ENCODE data around the gene PCNT.

Gene PCNT

GRCh38 chr21:46482846-46483231 is 158.9 kb downstream of the PCNT start:
- TF ChIP-seq CTCF (IDR thresholded peaks at IDR 0.05; ENCODE audit: extremely low read depth, missing control alignments) = no peak
- DNase-seq (ENCODE audit: low spot score) = no peak

GRCh38 chr21:46483300-46484295 is 159.6 kb downstream of the PCNT start:
- no peak for DNase-seq (ENCODE audit: low spot score)

GRCh38 chr21:46486481-46487126 is 162.6 kb downstream of the PCNT start:
- no peak for TF ChIP-seq CTCF (IDR thresholded peaks at IDR 0.05; ENCODE audit: extremely low read depth, missing control alignments)
- no peak for DNase-seq (ENCODE audit: low spot score)

More at GRCh38 chr21:46483300-46484295, 159.6 kb downstream of the PCNT start:
- no peak for TF ChIP-seq CTCF (IDR thresholded peaks at IDR 0.05; ENCODE audit: extremely low read depth, missing control alignments)

- no peak for DNase-seq (ENCODE audit: low spot score)
- no peak for TF ChIP-seq CTCF (IDR thresholded peaks at IDR 0.05; ENCODE audit: extremely low read depth, missing control alignments)
These were observed 165.3 kb downstream of the PCNT start for GRCh38 chr21:46489162-46489663.

GRCh38 chr21:46489800-46490199 is 165.8 kb downstream of the PCNT start:
- no peak for DNase-seq (ENCODE audit: low spot score)
- TF ChIP-seq CTCF (IDR thresholded peaks at IDR 0.05; ENCODE audit: extremely low read depth, missing control alignments) = no peak

- no peak for DNase-seq (ENCODE audit: low spot score)
- no peak for TF ChIP-seq CTCF (IDR thresholded peaks at IDR 0.05; ENCODE audit: extremely low read depth, missing control alignments)
These were observed 167.6 kb downstream of the PCNT start for GRCh38 chr21:46491553-46491952.

- no peak for TF ChIP-seq CTCF (IDR thresholded peaks at IDR 0.05; ENCODE audit: extremely low read depth, missing control alignments)
- no peak for DNase-seq (ENCODE audit: low spot score)
These were observed 168.9 kb downstream of the PCNT start for GRCh38 chr21:46492851-46493250.

Data from GM20000 (cell line).